Astrocyte (in vitro differentiated cells and primary cell): ENCODE data around the gene CLEC4C.

Experiments
- CTCF ChIP-seq: IDR thresholded peaks from 2 replicates; pipeline ENCODE4 v1.5.1; 2011; ENCODE audit warnings: low read depth, mild to moderate bottlenecking, inconsistent platforms, low read length, moderate library complexity; ENCODE audit not compliant: insufficient read depth
- EZH2 ChIP-seq: IDR thresholded peaks from 2 replicates; pipeline ENCODE4 v1.6.1; 2012; ENCODE audit warnings: mild to moderate bottlenecking, low read length, inconsistent platforms; ENCODE audit not compliant: insufficient read depth

GRCh38 chr12:7711133-7711532 lies 36.0 kb downstream of the CLEC4C start, which contains the start of gene DPPA3:
- TF ChIP-seq CTCF: no peak
- no peak for TF ChIP-seq EZH2
